Measurements from ENCODE around the gene FOXF1. TPM values are rescaled to one million over a fixed set of nuclear protein-coding genes. Genes with fewer than 3 reads are reported as not detected.

FOXF1 gene
- total RNA-seq, 3 donors from 2014 or later: 6.9 to 85.8 (median 9.9) TPM

DNA sequence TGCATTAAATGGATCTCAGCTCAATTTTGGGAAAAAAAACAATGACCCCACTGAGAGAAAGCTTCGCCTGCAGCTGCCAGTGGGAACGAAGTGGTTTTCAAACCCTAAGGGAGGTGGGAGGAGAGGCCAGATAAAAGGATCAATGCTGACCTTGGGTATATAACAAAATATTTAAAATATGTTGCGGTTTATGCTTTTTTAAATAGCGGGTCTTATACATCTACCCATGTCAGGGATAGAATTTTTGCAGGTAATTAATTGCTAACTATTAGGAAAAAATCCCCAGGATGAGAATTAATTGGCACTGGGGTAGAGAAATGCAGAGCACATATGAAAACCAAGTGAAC, 10.9 kb upstream of the FOXF1 start:
- Histone ChIP-seq H3K36me3 (ENCODE audit: low read depth) (no peaks in the 10 kb centered on the region), H3K4me1 (ENCODE audit: low read depth) (no peaks in the 10 kb centered on the region), H3K4me3 (no peak overlapping the region), H3K9me3 (no peaks in the 10 kb centered on the region)
- intact Hi-C loops (cut with DNase I, micrococcal nuclease): no loop called here
- TF ChIP-seq, protein P1, sequence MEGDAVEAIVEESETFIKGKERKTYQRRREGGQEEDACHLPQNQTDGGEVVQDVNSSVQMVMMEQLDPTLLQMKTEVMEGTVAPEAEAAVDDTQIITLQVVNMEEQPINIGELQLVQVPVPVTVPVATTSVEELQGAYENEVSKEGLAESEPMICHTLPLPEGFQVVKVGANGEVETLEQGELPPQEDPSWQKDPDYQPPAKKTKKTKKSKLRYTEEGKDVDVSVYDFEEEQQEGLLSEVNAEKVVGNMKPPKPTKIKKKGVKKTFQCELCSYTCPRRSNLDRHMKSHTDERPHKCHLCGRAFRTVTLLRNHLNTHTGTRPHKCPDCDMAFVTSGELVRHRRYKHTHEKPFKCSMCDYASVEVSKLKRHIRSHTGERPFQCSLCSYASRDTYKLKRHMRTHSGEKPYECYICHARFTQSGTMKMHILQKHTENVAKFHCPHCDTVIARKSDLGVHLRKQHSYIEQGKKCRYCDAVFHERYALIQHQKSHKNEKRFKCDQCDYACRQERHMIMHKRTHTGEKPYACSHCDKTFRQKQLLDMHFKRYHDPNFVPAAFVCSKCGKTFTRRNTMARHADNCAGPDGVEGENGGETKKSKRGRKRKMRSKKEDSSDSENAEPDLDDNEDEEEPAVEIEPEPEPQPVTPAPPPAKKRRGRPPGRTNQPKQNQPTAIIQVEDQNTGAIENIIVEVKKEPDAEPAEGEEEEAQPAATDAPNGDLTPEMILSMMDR (IDR thresholded peaks at IDR 0.05): no peak
- DNase-seq (no peak), ATAC-seq (no peak)

DNA sequence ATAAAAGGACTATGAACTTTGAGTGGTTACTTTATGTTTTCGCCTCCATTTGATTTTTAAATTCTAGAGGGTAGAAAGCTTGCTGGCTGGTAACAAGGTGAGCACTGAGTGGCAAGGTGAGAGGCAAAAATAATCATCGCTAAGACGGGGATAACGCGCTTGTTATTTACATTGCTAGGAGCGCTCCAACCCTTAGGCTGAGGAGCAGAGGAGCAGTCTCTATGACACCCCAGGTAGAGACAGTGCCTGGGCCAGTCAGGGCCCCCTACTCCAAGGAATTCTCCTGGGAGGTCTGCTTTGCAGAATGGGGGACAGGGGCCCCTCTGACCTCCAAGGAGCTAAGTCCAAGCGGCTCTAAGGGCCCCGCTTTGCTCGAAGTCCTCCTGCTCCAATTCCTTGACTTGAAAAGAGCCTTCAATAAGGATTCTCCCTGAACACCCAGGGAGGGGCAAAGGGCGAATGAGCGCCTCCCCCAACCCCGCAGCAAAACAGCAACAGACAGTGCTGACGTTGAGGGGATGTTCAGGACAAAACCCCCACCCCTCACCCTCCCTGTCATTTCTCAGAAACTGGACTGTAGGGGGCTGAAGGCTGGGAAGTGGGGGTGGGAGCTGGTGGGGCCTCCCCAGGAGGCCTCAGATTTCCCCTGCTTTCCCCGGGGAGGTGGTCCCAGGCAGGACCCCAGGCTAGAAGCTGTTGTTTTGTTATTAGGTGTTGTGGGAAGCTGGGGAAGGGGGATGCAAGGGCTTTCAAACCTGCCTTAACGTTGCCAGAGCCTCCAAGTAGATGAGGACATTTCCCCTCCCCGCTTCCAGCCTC, 10.2 kb upstream of the FOXF1 start:
- Histone ChIP-seq H3K4me1 (ENCODE audit: low read depth) (no peaks in the 10 kb centered on the region), H3K4me3 (no peak overlapping the region), H3K36me3 (ENCODE audit: low read depth) (no peaks in the 10 kb centered on the region), H3K9me3 (no peaks in the 10 kb centered on the region)
- TF ChIP-seq, protein P1 (IDR thresholded peaks at IDR 0.05): no peak
- ATAC-seq (peak; percentile 10), DNase-seq (no peak)
- intact Hi-C loops (cut with DNase I, micrococcal nuclease): loop anchor here in 1 of 2 donors (10.0 kb wide), 2 partner anchors 65 to 195 kb away; no protein-coding TSS in a partner anchor

DNA sequence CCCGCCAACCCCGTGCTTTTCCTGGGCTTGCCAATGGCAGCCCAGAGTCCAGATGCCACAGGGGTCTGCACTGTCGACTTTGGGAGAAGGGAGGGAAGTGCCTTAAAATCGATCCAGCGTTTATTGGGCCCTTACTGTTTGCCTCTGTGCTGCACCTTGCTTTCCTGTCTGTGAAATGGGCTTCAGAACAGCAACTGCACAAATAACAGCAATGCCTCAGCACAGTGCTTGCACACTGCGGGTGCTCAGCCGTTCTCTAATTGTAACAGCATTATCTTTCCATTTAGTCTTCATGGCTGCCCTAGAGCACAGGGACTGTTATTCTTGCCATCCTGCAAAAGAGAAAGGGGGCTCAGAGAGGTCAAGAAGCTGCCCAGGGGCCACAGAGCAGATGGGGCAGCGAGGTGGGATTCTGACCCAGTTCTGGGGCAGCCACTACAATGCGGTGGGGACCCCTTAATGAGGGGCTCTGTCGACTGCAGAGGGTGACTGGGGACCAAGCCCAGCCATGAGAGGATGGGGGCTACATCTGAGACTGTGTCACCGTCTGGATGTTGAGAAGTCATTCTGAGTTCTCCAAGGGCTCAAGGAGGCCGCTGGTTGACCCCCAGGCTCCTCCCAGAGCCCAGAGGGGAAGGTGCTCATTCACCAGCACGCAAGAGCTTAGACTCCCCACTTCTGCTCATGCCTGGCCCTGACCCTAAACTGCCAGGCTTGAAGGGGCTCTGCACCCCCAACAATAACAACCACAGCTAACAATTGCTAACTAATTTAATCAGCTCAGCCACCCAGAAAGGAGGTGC, 9.4 kb upstream of the FOXF1 start:
- H3K9me3 ChIP-seq: no peaks in the 10 kb centered on the region
- no peaks in the 10 kb centered on the region for H3K36me3 ChIP-seq (ENCODE audit: low read depth)
- no peak overlapping the region for H3K4me3 ChIP-seq
- DNase-seq: no peak
- ATAC-seq: no peak
- no peaks in the 10 kb centered on the region for H3K4me1 ChIP-seq (ENCODE audit: low read depth)
- intact Hi-C loops (cut with DNase I, micrococcal nuclease): loop anchor here in 1 of 2 donors (10.0 kb wide), 2 partner anchors 66 to 196 kb away; no protein-coding TSS in a partner anchor
- TF ChIP-seq, protein P1 (IDR thresholded peaks at IDR 0.05): no peak

DNA sequence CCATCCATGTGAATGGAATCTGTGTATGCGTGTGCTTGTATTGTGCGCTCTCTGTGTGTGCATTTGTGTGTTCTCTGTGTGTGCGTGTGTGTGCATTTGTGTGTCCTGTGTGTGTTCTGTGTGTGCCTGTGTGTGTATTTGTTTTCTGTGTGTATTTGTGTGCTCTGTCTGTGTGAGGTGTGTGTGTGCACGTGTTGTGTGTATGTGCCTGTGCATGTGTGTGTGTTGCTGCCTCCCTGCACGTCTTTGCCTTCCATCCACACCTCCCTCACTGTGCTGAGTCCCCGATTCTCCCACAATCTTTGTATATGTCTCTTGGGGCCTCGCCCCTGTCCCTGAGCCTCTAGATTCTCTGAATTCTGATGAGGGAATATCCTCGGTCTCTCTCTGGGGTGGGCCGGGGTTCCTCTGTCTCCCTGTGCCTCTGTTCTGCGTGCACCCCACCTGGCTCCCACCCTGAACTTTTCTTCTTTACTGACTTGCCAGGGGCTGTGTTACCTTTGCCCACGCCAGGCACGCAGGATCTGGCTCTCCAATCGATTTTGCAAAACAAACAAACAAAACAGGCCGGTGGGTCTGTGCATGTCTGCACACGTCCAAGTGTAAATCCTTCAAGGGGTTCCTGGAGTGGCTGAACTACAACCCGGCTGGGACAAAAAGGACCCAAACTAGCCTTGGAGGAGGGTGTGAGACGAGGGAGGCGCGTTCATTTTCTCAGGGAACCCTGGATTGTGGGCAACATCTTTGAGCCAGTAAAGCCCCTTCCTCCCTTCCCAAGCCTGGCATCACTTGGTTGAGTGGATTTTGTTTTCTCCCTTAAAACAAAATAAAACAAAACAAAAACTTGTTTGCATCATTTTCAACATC, 8.1 kb upstream of the FOXF1 start:
- Histone ChIP-seq H3K4me3 (no peak overlapping the region), H3K36me3 (ENCODE audit: low read depth) (no peaks in the 10 kb centered on the region), H3K4me1 (ENCODE audit: low read depth) (no peaks in the 10 kb centered on the region), H3K9me3 (no peaks in the 10 kb centered on the region)
- DNase-seq (no peak), ATAC-seq (no peak)
- TF ChIP-seq, protein P1 (IDR thresholded peaks at IDR 0.05): no peak
- intact Hi-C loops (cut with DNase I, micrococcal nuclease): loop anchor here in 1 of 2 donors (10.0 kb wide), 2 partner anchors 67 to 197 kb away; no protein-coding TSS in a partner anchor
